GM18508 (cell line): ENCODE results near the gene ESR1.
"Not testable (repeated sequence)": the region's sequence is repeated elsewhere in the genome, so short reads cannot be mapped to it uniquely, and the experiment has no call there.

Source experiments
- ATAC-seq: cut with Tn5 transposase; IDR thresholded peaks from one replicate; pipeline ENCODE4 v1.9.1; 2021; ENCODE audit warnings: moderate number of reproducible peaks; ENCODE audit not compliant: insufficient read depth, unreplicated experiment

ESR1 gene

GRCh38 chr6:152048921-152049320 lies 241.4 kb downstream of the ESR1 start:
- no peak for ATAC-seq

- no peak for ATAC-seq
Observed at GRCh38 chr6:152049502-152049901, 242.0 kb downstream of the ESR1 start.

- no peak for ATAC-seq
Observed at GRCh38 chr6:152050451-152051195, 243.1 kb downstream of the ESR1 start.

- ATAC-seq: no peak
Observed at GRCh38 chr6:152052061-152052460, 244.6 kb downstream of the ESR1 start.

GRCh38 chr6:152053332-152053731 lies 245.8 kb downstream of the ESR1 start:
- ATAC-seq: no peak

GRCh38 chr6:152054441-152054840 lies 247.0 kb downstream of the ESR1 start:
- no peak for ATAC-seq

- ATAC-seq: no peak
Observed at GRCh38 chr6:152055517-152055916, 248.0 kb downstream of the ESR1 start.

- ATAC-seq: no peak
Observed at GRCh38 chr6:152057832-152058498, 250.5 kb downstream of the ESR1 start.

- ATAC-seq: no peak
Observed at GRCh38 chr6:152059909-152060308, 252.4 kb downstream of the ESR1 start.

GRCh38 chr6:152062476-152062875 lies 255.0 kb downstream of the ESR1 start:
- no peak for ATAC-seq

GRCh38 chr6:152063170-152063921 lies 255.9 kb downstream of the ESR1 start:
- ATAC-seq: no peak

GRCh38 chr6:152068622-152069261 lies 261.3 kb downstream of the ESR1 start:
- no peak for ATAC-seq

GRCh38 chr6:152070556-152070955 lies 263.1 kb downstream of the ESR1 start:
- ATAC-seq: no peak

- no peak for ATAC-seq
Observed at GRCh38 chr6:152071318-152071717, 263.8 kb downstream of the ESR1 start.

- no peak for ATAC-seq
Observed at GRCh38 chr6:152071843-152072242, 264.4 kb downstream of the ESR1 start.

- ATAC-seq: not testable (repeated sequence)
Observed at GRCh38 chr6:152076242-152076641, 268.8 kb downstream of the ESR1 start.

- no peak for ATAC-seq
Observed at GRCh38 chr6:152078001-152078400, 270.5 kb downstream of the ESR1 start.

GRCh38 chr6:152078804-152079203 lies 271.3 kb downstream of the ESR1 start:
- no peak for ATAC-seq

GRCh38 chr6:152085451-152085921 lies 278.0 kb downstream of the ESR1 start:
- no peak for ATAC-seq

- no peak for ATAC-seq
Observed at GRCh38 chr6:152086223-152086873, 278.9 kb downstream of the ESR1 start.
